HG03066 (cell line): ENCODE results near the gene GPD1.

ENCODE experiments used
- ATAC-seq: cut with Tn5 transposase; IDR thresholded peaks from one replicate; pipeline ENCODE4 v1.9.1; 2021; ENCODE audit warnings: low read depth; ENCODE audit not compliant: unreplicated experiment

Gene GPD1

GRCh38 chr12:50099302-50100008 lies 4.4 kb upstream of the GPD1 start:
- ATAC-seq = no peak

- no peak for ATAC-seq
Observed at GRCh38 chr12:50100561-50100960, 3.2 kb upstream of the GPD1 start.

GRCh38 chr12:50101663-50102062 lies 2.1 kb upstream of the GPD1 start:
- no peak for ATAC-seq

- no peak for ATAC-seq
Observed at GRCh38 chr12:50102131-50102531, 1.7 kb upstream of the GPD1 start.

GRCh38 chr12:50102646-50103309 lies 1.0 kb upstream of the GPD1 start:
- ATAC-seq = no peak

- no peak for ATAC-seq
Observed at GRCh38 chr12:50103351-50103750, 457 bp upstream of the GPD1 start.

GRCh38 chr12:50104417-50105366 lies 884 bp downstream of the GPD1 start:
- ATAC-seq = no peak

GRCh38 chr12:50105913-50106450 lies 2.2 kb downstream of the GPD1 start:
- no peak for ATAC-seq

- no peak for ATAC-seq
Observed at GRCh38 chr12:50106907-50107306, 3.1 kb downstream of the GPD1 start.

GRCh38 chr12:50107416-50108268 lies 3.8 kb downstream of the GPD1 start:
- no peak for ATAC-seq

GRCh38 chr12:50109319-50109718 lies 5.5 kb downstream of the GPD1 start:
- no peak for ATAC-seq

GRCh38 chr12:50110127-50110761 lies 6.4 kb downstream of the GPD1 start:
- ATAC-seq = no peak

- ATAC-seq = no peak
Observed at GRCh38 chr12:50110762-50111351, 7.0 kb downstream of the GPD1 start.

- peak; percentile 1 for ATAC-seq
Observed at GRCh38 chr12:50111395-50111692, 7.5 kb downstream of the GPD1 start.

GRCh38 chr12:50111693-50112455 lies 8.1 kb downstream of the GPD1 start, which contains the start of gene COX14:
COX14 (plus strand) TSS chr12:50112236; CDS start chr12:50120044, 7,808 bp downstream.
- peak; percentile 78 for ATAC-seq

- ATAC-seq = peak; percentile 7
Observed at GRCh38 chr12:50112456-50113218, 8.8 kb downstream of the GPD1 start.

- ATAC-seq = no peak
Observed at GRCh38 chr12:50117057-50117622, 13.3 kb downstream of the GPD1 start.
